Neutrophil (primary cell): Measurements from ENCODE around the gene DDX50.
"Not testable (repeated sequence)": the region's sequence is repeated elsewhere in the genome, so short reads cannot be mapped to it uniquely, and the experiment has no call there.

Experiments used
- H3K27ac ChIP-seq: fragments of 200-600 bp; sonication (generic); 2 replicates; pipeline ENCODE4 v1.5.1; 2016; ENCODE audit warnings: mild to moderate bottlenecking, moderate library complexity
- H3K27me3 ChIP-seq: fragments of 200-600 bp; sonication (generic); 2 replicates; pipeline ENCODE4 v1.6.0; 2016; ENCODE audit warnings: mild to moderate bottlenecking
- H3K36me3 ChIP-seq: fragments of 200-600 bp; sonication (generic); 2 replicates; pipeline ENCODE4 v1.5.1; 2017
- H3K4me1 ChIP-seq, 2 experiments: fragments of 200-600 bp in 1 of 2; sonication (generic) in 1 of 2; 1 replicate in 1 of 2; 2 replicates in 1 of 2; pipeline versions ENCODE4 v1.5.1 to v1.6.1; 2013 to 2016; ENCODE audit warnings: low read depth in 1 of 2, low read length in 1 of 2, mild to moderate bottlenecking in 1 of 2, moderate library complexity in 1 of 2; ENCODE audit not compliant: control insufficient read depth in 1 of 2, insufficient read depth in 1 of 2
- H3K4me3 ChIP-seq, 2 experiments: fragments of 200-600 bp in 1 of 2; sonication (generic) in 1 of 2; 1 replicate in 1 of 2; 2 replicates in 1 of 2; pipeline ENCODE4 v1.5.1; 2013 to 2016; ENCODE audit warnings: low read depth in 1 of 2, low read length in 1 of 2, mild to moderate bottlenecking in 1 of 2, moderate library complexity in 1 of 2
- H3K9me3 ChIP-seq: fragments of 200-600 bp; sonication (generic); 2 replicates; pipeline ENCODE4 v1.5.1; 2016
- CTCF ChIP-seq: fragments of 200-600 bp; sonication (generic); IDR thresholded peaks from 2 replicates; pipeline ENCODE4 v1.5.1; 2016; ENCODE audit warnings: antibody characterized with exemption

Gene DDX50

GRCh38 chr10:68924593-68924992 lies 23.5 kb downstream of the DDX50 start:
- Histone ChIP-seq H3K4me3 (no peak overlapping the region), H3K4me1 (no peaks in the 10 kb centered on the region), H3K27ac (no peak overlapping the region), H3K36me3 (peaks cover 21% of the 10 kb centered on the region), H3K27me3 (no peaks in the 10 kb centered on the region), H3K9me3 (no peaks in the 10 kb centered on the region)
- TF ChIP-seq CTCF: no peak

- Histone ChIP-seq H3K4me3 (no peak overlapping the region), H3K27ac (no peak overlapping the region), H3K9me3 (no peaks in the 10 kb centered on the region), H3K36me3 (peaks cover 17% of the 10 kb centered on the region), H3K27me3 (no peaks in the 10 kb centered on the region), H3K4me1 (no peaks in the 10 kb centered on the region)
- TF ChIP-seq CTCF: no peak
Observed at GRCh38 chr10:68925489-68925888, 24.4 kb downstream of the DDX50 start.

GRCh38 chr10:68929157-68929556 lies 28.0 kb downstream of the DDX50 start:
- H3K27ac ChIP-seq, H3K27me3 ChIP-seq, H3K4me3 ChIP-seq, H3K9me3 ChIP-seq, H3K4me1 ChIP-seq: not testable (repeated sequence)
- H3K36me3 ChIP-seq: peaks cover 30% of the 10 kb centered on the region

GRCh38 chr10:68929888-68930287 lies 28.8 kb downstream of the DDX50 start:
- H3K4me3 ChIP-seq, H3K27ac ChIP-seq, H3K9me3 ChIP-seq, H3K4me1 ChIP-seq, H3K27me3 ChIP-seq: not testable (repeated sequence)
- H3K36me3 ChIP-seq: peaks cover 37% of the 10 kb centered on the region

- H3K27me3 ChIP-seq, H3K27ac ChIP-seq, H3K4me3 ChIP-seq, H3K9me3 ChIP-seq, H3K4me1 ChIP-seq: not testable (repeated sequence)
- peaks cover 57% of the 10 kb centered on the region for H3K36me3 ChIP-seq
Observed at GRCh38 chr10:68932860-68933259, 31.7 kb downstream of the DDX50 start.

GRCh38 chr10:68934994-68935393 lies 33.9 kb downstream of the DDX50 start:
- H3K27me3 ChIP-seq: no peaks in the 10 kb centered on the region
- H3K4me1 ChIP-seq: no peaks in the 10 kb centered on the region
- no peak for TF ChIP-seq CTCF
- no peak overlapping the region for H3K27ac ChIP-seq
- H3K9me3 ChIP-seq: no peaks in the 10 kb centered on the region
- H3K36me3 ChIP-seq: peaks cover 72% of the 10 kb centered on the region
- H3K4me3 ChIP-seq: no peak overlapping the region

- Histone ChIP-seq H3K4me3 (no peak overlapping the region), H3K27ac (no peak overlapping the region), H3K9me3 (no peaks in the 10 kb centered on the region), H3K36me3 (peaks cover 69% of the 10 kb centered on the region), H3K4me1 (no peaks in the 10 kb centered on the region), H3K27me3 (no peaks in the 10 kb centered on the region)
- no peak for TF ChIP-seq CTCF
Observed at GRCh38 chr10:68938117-68938516, 37.0 kb downstream of the DDX50 start.
